Measurements from ENCODE around the gene PIGL.
"Not testable (repeated sequence)": the region's sequence is repeated elsewhere in the genome, so short reads cannot be mapped to it uniquely, and the experiment has no call there.

PIGL gene

DNA sequence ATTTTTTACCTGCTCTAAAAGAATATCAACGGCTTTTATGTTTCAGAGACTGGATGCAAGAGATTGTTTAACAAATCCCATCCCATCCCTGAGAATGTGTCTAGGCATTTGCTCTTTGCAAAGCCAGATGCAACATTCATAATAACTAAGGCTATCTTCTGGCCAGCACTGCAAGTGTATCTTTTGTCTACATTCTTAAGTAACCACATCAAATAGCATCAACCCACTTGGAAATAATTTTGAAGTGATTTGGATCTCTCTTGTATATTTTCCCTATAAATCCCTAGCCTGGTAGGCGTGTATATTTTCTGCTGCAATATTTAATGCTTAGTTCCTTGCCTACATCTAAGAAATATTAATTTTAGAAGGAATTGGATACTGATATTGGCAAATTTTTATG is 64.3 kb downstream of the PIGL start:
- Histone ChIP-seq H3K27me3 (ENCODE audit: control insufficient read depth, insufficient read depth, low read length) (peaks cover 2% of the 10 kb centered on the region), H3K9ac (ENCODE audit: low read length) (no peak overlapping the region), H3K36me3 (ENCODE audit: control insufficient read depth, low read depth, low read length) (no peaks in the 10 kb centered on the region), H3K4me3 (ENCODE audit: low read length) (no peak overlapping the region), H3K4me1 (ENCODE audit: control insufficient read depth, low read depth, low read length) (peaks cover 4% of the 10 kb centered on the region), H3K9me3 (ENCODE audit: control insufficient read depth, low read depth, low read length) (peaks cover 11% of the 10 kb centered on the region), H3K27ac (ENCODE audit: low read length) (no peak overlapping the region)

DNA sequence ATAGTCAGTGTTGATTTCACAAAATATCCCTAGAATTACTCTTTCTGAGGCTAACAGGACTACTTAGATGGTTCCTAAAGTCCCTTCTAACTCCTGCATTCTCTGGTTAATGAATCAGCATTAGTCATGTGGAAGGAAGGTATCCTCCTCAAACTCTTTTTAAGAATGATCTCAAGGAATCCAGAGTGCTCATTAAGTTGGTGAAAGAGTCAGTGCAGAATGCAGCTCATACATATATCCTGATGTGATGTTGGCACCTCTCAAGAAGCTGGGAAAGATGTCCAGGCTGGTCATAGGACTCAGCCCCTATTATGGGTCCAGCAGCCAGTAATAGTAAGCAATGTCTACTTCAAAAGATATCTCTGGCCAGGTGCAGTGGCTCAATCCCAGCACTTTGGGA is 65.5 kb downstream of the PIGL start:
- peaks cover 3% of the 10 kb centered on the region for H3K9me3 ChIP-seq (ENCODE audit: control insufficient read depth, low read depth, low read length)
- no peaks in the 10 kb centered on the region for H3K36me3 ChIP-seq (ENCODE audit: control insufficient read depth, low read depth, low read length)
- H3K4me3 ChIP-seq (ENCODE audit: low read length) = no peak overlapping the region
- H3K9ac ChIP-seq (ENCODE audit: low read length) = no peak overlapping the region
- peaks cover 9% of the 10 kb centered on the region for H3K4me1 ChIP-seq (ENCODE audit: control insufficient read depth, low read depth, low read length)
- no peak overlapping the region for H3K27ac ChIP-seq (ENCODE audit: low read length)
- peaks cover 8% of the 10 kb centered on the region for H3K27me3 ChIP-seq (ENCODE audit: control insufficient read depth, insufficient read depth, low read length)

DNA sequence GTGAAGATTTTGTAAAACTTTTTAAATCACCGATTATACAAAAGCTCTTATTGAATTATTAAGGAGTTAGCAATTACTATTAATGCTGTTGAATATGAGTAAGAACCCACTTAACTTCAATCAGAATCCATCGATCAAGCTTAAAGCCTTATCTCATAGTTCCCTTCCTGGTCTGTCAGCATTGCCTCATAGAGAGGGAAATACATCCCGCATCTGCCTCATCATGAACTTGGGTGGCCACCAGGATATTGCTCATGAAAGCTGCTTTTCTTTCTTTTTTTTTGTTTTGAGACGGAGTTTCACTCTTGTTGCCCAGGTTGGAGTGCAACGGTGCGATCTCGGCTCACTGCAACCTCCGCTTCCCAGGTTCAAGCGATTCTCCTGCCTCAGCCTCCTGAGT is 66.7 kb downstream of the PIGL start:
- Histone ChIP-seq H3K4me1 (ENCODE audit: control insufficient read depth, low read depth, low read length) (peaks cover 9% of the 10 kb centered on the region), H3K36me3 (ENCODE audit: control insufficient read depth, low read depth, low read length) (no peaks in the 10 kb centered on the region), H3K27ac (ENCODE audit: low read length) (no peak overlapping the region), H3K9ac (ENCODE audit: low read length) (no peak overlapping the region), H3K9me3 (ENCODE audit: control insufficient read depth, low read depth, low read length) (no peaks in the 10 kb centered on the region), H3K4me3 (ENCODE audit: low read length) (no peak overlapping the region), H3K27me3 (ENCODE audit: control insufficient read depth, insufficient read depth, low read length) (peaks cover 8% of the 10 kb centered on the region)

DNA sequence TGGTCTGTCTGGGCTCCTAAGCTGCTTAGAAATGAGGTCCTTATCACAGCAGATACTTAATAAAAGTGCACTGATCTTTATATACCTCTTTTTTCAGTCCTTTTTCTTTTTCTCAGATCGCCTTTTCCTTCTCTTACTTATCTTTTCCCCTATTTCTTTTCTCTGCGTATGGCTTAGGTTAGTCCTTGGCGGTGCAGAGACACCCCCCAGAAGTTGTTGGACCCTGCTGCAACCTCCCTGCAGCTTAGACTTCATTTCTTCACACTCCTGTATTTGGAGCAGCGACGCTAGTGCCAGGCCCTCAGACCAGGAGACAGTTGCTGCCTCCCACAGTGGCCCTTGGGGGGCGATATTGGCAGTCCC is 68.6 kb downstream of the PIGL start:
- no peak overlapping the region for H3K27ac ChIP-seq (ENCODE audit: low read length)
- no peaks in the 10 kb centered on the region for H3K36me3 ChIP-seq (ENCODE audit: control insufficient read depth, low read depth, low read length)
- H3K9ac ChIP-seq (ENCODE audit: low read length) = no peak overlapping the region
- no peaks in the 10 kb centered on the region for H3K9me3 ChIP-seq (ENCODE audit: control insufficient read depth, low read depth, low read length)
- peaks cover 9% of the 10 kb centered on the region for H3K4me1 ChIP-seq (ENCODE audit: control insufficient read depth, low read depth, low read length)
- H3K27me3 ChIP-seq (ENCODE audit: control insufficient read depth, insufficient read depth, low read length) = peaks cover 8% of the 10 kb centered on the region
- no peak overlapping the region for H3K4me3 ChIP-seq (ENCODE audit: low read length)

DNA sequence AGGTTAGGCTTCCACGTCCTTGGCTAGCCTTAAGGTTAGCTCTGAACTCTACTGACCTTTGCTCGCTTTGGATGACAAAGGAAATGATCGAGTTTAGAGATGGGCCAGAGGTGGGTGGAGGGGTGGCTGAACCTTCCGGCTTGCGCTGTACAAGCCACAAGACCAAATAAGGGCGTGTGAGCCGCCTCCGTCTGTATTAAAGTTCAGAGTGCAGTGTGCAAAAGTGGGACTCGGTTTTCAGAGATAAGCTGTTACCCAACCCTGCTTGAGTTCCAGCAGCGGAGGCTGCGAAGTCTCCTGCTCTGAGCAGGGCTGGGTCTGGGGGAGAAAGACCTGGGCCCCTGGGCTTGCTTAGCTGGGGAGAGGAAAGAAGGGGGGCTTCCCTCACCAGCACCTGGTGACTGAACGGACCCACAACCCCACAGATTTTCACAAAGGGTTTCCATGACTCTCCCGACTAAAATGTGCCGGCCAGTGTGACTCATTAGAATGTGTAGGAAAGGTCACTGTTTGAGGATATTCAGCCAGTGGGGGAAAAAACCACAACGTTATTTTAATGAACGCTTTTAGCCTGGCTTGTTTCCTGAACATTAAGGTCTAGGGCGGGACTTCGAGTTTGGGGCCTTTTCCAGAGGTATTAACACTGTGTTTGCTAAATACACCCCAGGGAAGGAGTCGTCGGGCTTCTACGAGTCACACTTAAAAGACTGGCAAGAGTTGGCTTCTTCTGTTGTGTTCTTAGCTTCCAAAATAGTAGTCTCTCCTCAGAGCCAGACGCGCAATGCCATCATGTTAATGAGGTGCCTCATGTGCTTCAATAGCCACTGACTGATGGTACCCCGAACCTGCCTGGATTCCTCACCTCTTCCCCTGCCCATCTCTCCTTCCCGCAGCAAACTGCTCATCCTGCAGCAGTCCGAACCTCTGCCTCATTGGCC is 69.3 kb downstream of the PIGL start:
- peak overlapping the region; percentile 27 for H3K27ac ChIP-seq (ENCODE audit: low read length)
- peak overlapping the region; percentile 1 for H3K9ac ChIP-seq (ENCODE audit: low read length)
- no peaks in the 10 kb centered on the region for H3K9me3 ChIP-seq (ENCODE audit: control insufficient read depth, low read depth, low read length)
- peaks cover 9% of the 10 kb centered on the region for H3K4me1 ChIP-seq (ENCODE audit: control insufficient read depth, low read depth, low read length)
- peak overlapping the region; percentile 14 for H3K4me3 ChIP-seq (ENCODE audit: low read length)
- no peaks in the 10 kb centered on the region for H3K36me3 ChIP-seq (ENCODE audit: control insufficient read depth, low read depth, low read length)
- peaks cover 8% of the 10 kb centered on the region for H3K27me3 ChIP-seq (ENCODE audit: control insufficient read depth, insufficient read depth, low read length)

DNA sequence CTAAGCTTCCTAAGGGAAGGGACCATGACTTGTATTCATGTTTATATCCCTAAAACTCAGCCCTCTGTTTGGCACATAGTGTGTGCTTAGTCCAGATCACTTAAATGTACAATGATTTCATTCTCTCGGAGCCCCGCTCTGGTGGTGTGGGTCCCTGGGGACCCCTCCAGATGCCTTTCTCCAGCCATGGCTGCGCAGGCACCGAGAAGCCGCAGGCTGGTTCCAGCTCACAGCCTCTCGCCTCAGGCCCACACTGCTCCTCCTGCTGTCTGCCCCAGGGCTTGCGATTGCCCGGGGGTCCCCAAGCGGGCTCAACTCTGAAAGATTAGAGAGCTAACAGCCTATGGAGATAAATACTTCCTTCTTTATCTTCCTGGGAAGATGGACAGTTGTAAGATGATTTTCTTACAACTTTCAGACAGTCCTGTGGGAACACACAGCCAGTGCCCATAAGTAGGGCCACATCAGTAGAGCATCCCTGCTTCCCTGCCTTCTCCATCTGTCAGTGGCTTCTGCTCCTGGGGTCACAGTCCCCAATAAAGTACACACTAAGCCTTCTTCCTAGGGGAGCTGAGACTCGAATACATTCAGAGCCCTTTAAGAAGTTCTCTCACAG is 70.0 kb downstream of the PIGL start:
- H3K27me3 ChIP-seq (ENCODE audit: control insufficient read depth, insufficient read depth, low read length) = peaks cover 8% of the 10 kb centered on the region
- peaks cover 9% of the 10 kb centered on the region for H3K4me1 ChIP-seq (ENCODE audit: control insufficient read depth, low read depth, low read length)
- H3K4me3 ChIP-seq (ENCODE audit: low read length) = no peak overlapping the region
- no peaks in the 10 kb centered on the region for H3K36me3 ChIP-seq (ENCODE audit: control insufficient read depth, low read depth, low read length)
- H3K9ac ChIP-seq (ENCODE audit: low read length) = no peak overlapping the region
- H3K27ac ChIP-seq (ENCODE audit: low read length) = no peak overlapping the region
- H3K9me3 ChIP-seq (ENCODE audit: control insufficient read depth, low read depth, low read length) = no peaks in the 10 kb centered on the region

DNA sequence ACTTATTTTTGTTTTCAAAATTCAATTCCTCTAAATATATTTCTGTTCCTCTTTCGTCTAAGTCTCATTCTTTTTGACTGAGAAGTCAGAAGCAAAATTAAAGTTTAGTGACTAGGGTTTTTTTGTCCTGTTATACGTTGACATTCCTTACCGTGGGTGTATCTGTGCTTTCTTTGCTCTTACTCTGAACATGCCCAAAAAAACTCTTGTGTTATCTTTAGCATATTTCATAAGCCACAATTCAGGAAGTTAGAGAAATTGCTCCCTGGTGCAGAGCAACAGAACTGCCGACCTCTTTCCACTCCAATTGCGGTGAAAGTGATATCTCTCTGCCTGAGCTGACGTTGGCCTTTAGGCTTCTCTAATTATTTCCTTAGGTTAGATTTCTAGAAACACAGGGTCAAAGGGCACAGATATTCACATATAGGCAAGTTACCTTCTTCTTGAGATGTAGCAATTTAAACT is 70.6 kb downstream of the PIGL start:
- Histone ChIP-seq H3K36me3 (ENCODE audit: control insufficient read depth, low read depth, low read length) (no peaks in the 10 kb centered on the region), H3K9me3 (ENCODE audit: control insufficient read depth, low read depth, low read length) (no peaks in the 10 kb centered on the region), H3K4me3 (ENCODE audit: low read length) (no peak overlapping the region), H3K27ac (ENCODE audit: low read length) (no peak overlapping the region), H3K9ac (ENCODE audit: low read length) (no peak overlapping the region), H3K4me1 (ENCODE audit: control insufficient read depth, low read depth, low read length) (peaks cover 9% of the 10 kb centered on the region), H3K27me3 (ENCODE audit: control insufficient read depth, insufficient read depth, low read length) (peaks cover 8% of the 10 kb centered on the region)

DNA sequence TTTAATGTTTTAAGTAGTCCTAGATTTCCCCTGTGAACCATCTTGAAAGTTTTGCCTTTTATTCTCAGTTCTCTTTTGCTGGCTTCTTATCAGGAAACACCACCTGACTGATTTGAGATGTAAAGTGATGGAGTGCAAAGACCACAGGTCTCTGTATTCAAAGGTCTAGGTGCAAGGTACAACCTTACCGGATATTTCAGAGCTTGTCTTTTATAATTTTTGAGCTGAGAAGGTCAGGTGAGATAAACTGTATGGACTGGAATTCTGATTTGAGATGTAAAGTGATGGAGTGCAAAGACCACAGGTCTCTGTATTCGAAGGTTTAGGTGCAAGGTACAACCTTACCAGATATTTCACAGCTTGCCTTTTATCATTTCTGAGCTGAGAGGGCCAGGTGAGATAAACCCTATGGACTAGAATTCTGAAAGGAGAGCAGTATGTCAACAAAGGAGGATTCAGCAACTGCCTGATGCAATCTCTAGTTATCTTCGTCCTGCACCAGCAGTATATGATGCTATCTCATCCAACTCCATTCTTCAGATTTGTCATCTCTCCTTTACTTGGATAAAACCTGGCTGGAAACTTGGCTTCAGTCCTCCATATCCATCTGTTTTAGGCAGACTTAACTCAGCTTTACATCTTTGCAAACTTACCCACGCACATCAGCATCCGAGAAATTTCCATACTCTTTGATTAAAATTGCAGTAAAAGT is 72.0 kb downstream of the PIGL start:
- H3K9me3 ChIP-seq (ENCODE audit: control insufficient read depth, low read depth, low read length) = no peaks in the 10 kb centered on the region
- peaks cover 9% of the 10 kb centered on the region for H3K4me1 ChIP-seq (ENCODE audit: control insufficient read depth, low read depth, low read length)
- H3K36me3 ChIP-seq (ENCODE audit: control insufficient read depth, low read depth, low read length) = no peaks in the 10 kb centered on the region
- H3K27me3 ChIP-seq (ENCODE audit: control insufficient read depth, insufficient read depth, low read length) = peaks cover 8% of the 10 kb centered on the region
- no peak overlapping the region for H3K27ac ChIP-seq (ENCODE audit: low read length)
- no peak overlapping the region for H3K9ac ChIP-seq (ENCODE audit: low read length)
- H3K4me3 ChIP-seq (ENCODE audit: low read length) = no peak overlapping the region

DNA sequence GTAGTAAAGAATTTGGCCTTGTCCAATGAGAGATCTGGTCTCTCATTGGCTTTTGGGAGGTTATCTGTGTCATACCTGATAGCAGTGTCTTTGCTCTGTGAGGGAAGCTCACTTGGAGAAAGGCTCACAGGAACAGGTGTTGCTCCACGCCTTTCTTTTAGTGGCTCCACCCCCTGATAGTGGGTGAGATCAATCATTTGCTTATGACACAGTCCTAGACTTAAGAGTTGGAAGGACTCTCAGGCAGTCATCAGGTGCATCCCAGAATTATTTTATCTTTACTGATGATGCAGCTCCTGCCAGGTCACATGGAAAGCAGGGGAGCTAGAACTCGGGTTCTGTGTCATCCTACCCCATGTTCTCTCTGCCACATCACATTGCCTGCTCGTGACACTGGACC is 76.9 kb downstream of the PIGL start:
- no peaks in the 10 kb centered on the region for H3K36me3 ChIP-seq (ENCODE audit: control insufficient read depth, low read depth, low read length)
- no peak overlapping the region for H3K9ac ChIP-seq (ENCODE audit: low read length)
- H3K27me3 ChIP-seq (ENCODE audit: control insufficient read depth, insufficient read depth, low read length) = no peaks in the 10 kb centered on the region
- no peaks in the 10 kb centered on the region for H3K4me1 ChIP-seq (ENCODE audit: control insufficient read depth, low read depth, low read length)
- no peak overlapping the region for H3K27ac ChIP-seq (ENCODE audit: low read length)
- H3K4me3 ChIP-seq (ENCODE audit: low read length) = no peak overlapping the region
- no peaks in the 10 kb centered on the region for H3K9me3 ChIP-seq (ENCODE audit: control insufficient read depth, low read depth, low read length)

DNA sequence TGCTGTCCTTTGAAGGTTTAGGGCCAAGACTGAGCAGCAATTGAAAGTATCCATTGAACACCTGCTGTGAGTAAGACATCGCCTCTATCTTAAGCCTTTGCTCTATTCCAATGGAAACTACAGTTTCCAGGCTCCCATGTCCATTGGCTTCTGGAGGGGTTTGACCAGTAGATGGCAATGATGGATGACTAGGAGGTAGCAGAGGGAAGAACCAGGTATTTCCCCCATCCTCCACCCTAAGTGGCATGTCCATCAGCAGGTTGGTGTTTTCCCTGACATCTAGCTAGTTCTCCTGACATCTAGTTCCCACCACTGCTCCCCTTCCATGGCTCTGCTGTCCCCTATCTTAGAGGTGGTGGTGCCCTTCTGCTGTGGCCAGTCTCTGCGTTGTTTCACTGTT is 77.5 kb downstream of the PIGL start:
- Histone ChIP-seq H3K9me3 (ENCODE audit: control insufficient read depth, low read depth, low read length) (no peaks in the 10 kb centered on the region), H3K27ac (ENCODE audit: low read length) (no peak overlapping the region), H3K9ac (ENCODE audit: low read length) (no peak overlapping the region), H3K36me3 (ENCODE audit: control insufficient read depth, low read depth, low read length) (no peaks in the 10 kb centered on the region), H3K27me3 (ENCODE audit: control insufficient read depth, insufficient read depth, low read length) (no peaks in the 10 kb centered on the region), H3K4me3 (ENCODE audit: low read length) (no peak overlapping the region), H3K4me1 (ENCODE audit: control insufficient read depth, low read depth, low read length) (no peaks in the 10 kb centered on the region)

DNA sequence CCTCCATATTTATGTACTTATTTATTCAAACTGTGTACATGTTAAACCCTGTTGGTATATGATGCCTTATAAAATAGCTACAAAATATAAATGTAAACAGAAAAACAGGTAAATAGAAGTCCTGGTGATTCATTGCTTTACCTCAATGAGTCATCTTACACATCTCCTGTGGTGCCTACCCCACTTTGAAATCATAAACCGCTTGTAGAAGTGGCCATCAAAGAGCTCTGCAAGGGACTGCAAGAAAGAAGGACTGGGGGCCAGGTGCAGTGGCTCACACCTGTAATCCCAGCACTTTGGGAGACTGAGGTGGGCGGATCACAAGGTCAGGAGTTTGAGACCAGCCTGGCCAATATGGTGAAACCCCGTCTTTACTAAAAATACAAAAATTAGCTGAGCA is 79.1 kb downstream of the PIGL start:
- not testable (repeated sequence) for H3K9ac ChIP-seq (ENCODE audit: low read length); H3K4me1 ChIP-seq (ENCODE audit: control insufficient read depth, low read depth, low read length); H3K9me3 ChIP-seq (ENCODE audit: control insufficient read depth, low read depth, low read length); H3K27me3 ChIP-seq (ENCODE audit: control insufficient read depth, insufficient read depth, low read length); H3K27ac ChIP-seq (ENCODE audit: low read length); H3K4me3 ChIP-seq (ENCODE audit: low read length); H3K36me3 ChIP-seq (ENCODE audit: control insufficient read depth, low read depth, low read length)
